ENCODE data around the gene CTAGE15.
"Not testable (repeated sequence)": the region's sequence is repeated elsewhere in the genome, so short reads cannot be mapped to it uniquely, and the experiment has no call there.

Gene CTAGE15, protein sequence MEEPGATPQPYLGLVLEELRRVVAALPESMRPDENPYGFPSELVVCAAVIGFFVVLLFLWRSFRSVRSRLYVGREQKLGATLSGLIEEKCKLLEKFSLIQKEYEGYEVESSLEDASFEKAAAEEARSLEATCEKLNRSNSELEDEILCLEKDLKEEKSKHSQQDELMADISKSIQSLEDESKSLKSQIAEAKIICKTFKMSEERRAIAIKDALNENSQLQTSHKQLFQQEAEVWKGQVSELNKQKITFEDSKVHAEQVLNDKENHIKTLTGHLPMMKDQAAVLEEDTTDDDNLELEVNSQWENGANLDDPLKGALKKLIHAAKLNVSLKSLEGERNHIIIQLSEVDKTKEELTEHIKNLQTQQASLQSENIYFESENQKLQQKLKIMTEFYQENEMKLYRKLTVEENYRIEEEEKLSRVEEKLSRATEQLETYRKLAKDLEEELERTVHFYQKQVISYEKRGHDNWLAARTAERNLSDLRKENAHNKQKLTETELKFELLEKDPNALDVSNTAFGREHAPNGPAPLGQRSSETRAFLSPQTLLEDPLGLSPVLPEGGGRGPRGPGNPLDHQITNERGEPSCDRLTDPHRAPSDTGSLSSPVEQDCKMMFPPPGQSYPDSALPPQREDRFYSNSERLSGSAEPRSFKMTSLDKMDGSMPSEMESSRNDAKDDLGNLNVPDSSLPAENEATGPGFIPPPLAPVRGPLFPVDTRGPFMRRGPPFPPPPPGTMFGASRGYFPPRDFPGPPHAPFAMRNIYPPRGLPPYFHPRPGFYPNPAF

DNA sequence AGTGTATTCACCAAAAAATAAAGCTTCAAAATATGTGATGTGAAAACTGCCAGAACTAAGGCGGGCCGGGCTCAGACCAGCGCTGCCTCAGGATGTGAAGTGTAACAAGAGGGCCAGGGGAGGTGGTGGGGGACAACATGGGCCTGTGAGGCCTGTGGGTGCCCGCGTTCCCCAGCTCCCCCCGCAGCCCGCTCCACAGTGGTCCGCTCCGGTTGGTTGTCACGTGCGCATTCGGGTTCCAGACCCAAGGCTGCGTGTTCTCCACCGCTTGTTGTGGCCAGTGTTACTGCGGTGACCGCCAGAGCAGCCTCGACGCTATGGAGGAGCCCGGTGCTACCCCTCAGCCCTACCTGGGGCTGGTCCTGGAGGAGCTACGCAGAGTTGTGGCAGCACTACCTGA, at the start of gene CTAGE15:
TSS of gene CTAGE15 (plus strand) at position 301 of the 400 bp plus-strand sequence. CDS start at position 318, 17 bp downstream.
- not testable (repeated sequence) for DNase-seq (ENCODE audit: low spot score)

- not testable (repeated sequence) for DNase-seq (ENCODE audit: low spot score)
These were observed 49.2 kb upstream of the CTAGE15 start for GRCh38 chr7:143522309-143522916.

DNA sequence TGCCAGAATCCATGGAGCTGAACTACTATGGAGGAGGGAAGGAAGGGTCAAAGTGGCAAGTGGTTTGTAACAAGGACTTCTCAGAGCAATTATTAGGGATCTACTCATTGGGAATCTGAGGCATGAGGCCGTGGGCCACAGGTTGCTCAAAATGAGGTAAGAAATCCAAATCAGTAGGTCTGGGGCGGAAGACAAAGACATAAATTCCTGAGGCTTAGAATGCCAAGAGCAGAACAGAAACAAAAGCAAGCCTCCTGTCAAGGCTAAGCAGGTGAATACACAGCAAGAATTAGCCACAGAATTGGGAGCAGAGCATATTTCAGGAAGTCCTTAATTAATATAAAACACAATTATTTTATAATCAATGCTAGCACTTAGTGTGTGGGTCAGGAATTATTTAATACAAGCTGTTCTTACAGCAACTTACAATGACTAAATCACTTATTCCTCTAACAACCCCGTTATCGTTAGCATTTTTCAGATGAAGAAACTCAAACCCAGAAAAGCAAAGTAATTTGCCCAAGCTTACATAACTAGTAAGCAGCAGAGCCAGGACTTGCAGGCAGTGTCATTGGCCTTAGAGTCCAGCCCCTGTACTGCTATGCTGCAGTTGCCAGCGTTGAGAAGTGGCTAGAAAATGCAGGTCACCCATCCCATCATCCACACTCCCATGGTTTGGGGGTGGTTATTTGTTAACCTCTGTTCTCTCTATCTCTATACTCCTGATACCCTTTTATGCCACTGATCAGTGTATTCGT, 40.3 kb upstream of the CTAGE15 start:
- not testable (repeated sequence) for DNase-seq (ENCODE audit: low spot score)

GRCh38 chr7:143531932-143532331, 39.7 kb upstream of the CTAGE15 start:
- DNase-seq (ENCODE audit: low spot score), result not testable (repeated sequence)

GRCh38 chr7:143533213-143533839, 38.3 kb upstream of the CTAGE15 start:
- not testable (repeated sequence) for DNase-seq (ENCODE audit: low spot score)

GRCh38 chr7:143536443-143536842, 35.2 kb upstream of the CTAGE15 start:
- DNase-seq (ENCODE audit: low spot score), result not testable (repeated sequence)

DNA sequence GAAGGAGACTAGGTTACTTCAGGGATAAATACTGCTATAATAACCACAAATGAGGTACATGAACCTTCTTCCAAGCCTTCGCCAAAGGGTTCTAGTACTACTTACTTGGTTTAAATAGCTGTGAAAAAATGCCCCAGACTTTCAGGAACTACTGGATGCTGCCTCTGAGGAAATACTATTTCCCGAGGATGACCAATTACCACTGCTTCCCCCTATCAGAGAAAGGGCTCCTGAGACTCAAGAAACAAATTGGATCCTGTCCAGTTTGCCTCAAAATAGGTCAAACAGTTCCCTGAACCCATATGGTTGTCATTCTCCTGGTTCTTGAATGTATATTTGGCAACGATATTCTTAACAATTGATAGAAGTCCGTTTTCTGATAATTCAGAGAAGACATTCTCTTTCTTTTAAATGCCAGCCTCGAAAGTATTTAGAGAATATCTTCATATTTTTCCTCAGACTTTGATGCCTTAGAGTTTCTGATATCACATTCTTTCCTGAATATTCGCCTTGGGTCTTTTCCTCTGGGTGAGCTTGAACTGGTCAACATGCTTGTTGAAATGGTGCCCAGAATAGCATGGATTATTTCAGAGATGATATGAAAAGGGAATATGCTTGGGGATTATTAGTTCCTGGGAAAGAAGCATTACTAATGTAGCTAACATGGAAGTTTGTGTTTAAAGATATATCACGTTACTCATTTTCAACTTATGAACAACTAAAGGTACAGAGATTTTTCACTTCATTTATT, 28.1 kb upstream of the CTAGE15 start:
- not testable (repeated sequence) for DNase-seq (ENCODE audit: low spot score)

- not testable (repeated sequence) for DNase-seq (ENCODE audit: low spot score)
These were observed 15.6 kb upstream of the CTAGE15 start for GRCh38 chr7:143555968-143556367.

DNA sequence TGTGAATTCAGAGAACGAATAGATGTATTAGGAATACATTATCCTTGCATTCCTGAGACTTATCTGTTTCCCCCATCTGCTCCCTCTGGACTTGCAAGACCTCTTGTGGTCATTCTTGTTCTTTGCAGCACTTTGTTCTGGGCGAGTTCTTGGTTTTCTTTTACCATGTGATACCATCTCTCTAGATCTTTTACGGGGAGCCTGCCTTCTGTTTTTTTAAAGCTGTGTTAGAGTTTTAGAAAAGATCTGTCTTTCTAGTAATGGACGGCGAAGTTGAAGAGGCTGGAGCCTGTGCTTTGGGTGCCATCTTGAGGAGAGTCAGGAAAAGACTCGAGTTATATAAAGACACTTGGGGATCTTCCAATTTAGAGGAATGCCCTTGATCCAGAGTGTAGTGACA, 8.3 kb upstream of the CTAGE15 start:
- DNase-seq (ENCODE audit: low spot score), result not testable (repeated sequence)

GRCh38 chr7:143566001-143566400, 5.6 kb upstream of the CTAGE15 start:
- not testable (repeated sequence) for DNase-seq (ENCODE audit: low spot score)

DNA sequence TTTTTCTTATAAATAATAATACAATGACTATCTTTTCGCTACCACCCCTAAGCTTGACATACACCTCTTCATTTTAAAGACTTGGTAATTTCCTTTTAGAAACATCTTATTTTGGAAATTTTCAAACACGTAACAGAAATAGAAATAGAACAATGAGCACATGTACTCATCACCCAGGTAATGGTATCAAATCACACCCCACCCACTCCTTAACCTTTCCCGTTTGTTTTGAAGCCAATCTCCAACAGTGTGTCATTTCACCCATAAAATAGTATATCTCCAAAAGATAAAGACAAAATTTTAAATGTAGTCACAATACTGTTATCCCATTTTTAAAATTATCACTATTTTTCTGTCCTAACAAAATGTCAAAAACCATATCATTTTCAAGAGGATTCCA, 16.6 kb downstream of the CTAGE15 start:
- DNase-seq (ENCODE audit: low spot score), result not testable (repeated sequence)

- not testable (repeated sequence) for DNase-seq (ENCODE audit: low spot score)
These were observed 18.3 kb downstream of the CTAGE15 start for GRCh38 chr7:143589897-143590296.

DNA sequence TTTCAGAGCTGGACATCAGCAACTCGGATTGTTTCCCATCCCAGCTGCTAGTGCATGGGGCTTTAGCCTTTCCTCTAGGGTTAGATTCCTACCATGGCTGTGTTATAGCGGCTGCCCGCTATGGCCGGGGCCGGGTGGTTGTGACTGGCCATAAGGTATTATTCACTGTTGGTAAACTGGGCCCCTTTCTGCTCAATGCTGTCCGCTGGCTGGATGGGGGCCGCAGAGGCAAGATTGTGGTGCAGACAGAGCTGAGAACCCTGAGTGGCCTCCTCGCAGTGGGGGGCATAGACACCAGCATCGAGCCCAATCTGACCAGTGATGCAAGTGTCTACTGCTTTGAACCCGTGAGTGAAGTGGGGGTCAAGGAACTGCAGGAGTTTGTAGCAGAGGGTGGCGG, 26.5 kb downstream of the CTAGE15 start:
- not testable (repeated sequence) for DNase-seq (ENCODE audit: low spot score)

DNA sequence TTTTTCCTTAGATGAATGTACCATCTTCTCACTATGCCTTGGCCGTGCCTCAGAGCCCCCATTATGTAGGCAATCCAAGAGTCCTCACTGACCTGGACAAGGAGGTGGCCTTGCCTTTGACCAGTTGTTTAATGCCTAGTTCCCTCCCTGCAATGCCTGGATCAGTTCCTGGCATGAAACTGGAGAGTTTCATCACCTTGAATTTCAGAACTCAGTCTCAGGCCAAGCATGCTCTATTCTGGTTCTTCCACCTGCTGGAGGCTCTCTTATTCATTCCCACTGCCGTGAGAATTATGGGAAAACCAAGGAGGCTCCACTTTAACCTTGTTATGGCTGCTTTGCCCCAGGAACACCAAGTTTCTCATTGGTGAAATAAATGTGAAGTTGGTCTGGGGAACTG, 31.9 kb downstream of the CTAGE15 start:
- DNase-seq (ENCODE audit: low spot score), result not testable (repeated sequence)

DNA sequence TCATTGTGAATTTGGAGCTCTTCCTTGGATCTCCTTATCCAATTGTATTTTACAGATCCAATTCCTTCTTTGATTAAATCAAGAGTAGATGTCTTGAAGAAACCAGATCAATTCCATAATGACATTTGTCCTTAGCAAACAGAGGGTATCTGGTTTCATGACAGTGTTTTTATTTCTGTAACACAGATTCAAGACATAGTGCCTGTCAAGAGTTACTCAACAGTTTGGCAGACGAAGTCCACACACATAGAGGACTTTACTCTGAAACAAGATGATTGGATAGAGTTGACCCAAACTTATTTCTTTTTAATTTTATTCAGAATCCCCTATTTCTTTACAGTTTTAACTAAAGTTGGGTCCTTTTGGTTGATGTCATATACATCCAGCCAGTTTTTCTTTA, 34.5 kb downstream of the CTAGE15 start:
- DNase-seq (ENCODE audit: low spot score), result not testable (repeated sequence)

GRCh38 chr7:143615545-143615944, 43.9 kb downstream of the CTAGE15 start:
- DNase-seq (ENCODE audit: low spot score), result not testable (repeated sequence)

DNA sequence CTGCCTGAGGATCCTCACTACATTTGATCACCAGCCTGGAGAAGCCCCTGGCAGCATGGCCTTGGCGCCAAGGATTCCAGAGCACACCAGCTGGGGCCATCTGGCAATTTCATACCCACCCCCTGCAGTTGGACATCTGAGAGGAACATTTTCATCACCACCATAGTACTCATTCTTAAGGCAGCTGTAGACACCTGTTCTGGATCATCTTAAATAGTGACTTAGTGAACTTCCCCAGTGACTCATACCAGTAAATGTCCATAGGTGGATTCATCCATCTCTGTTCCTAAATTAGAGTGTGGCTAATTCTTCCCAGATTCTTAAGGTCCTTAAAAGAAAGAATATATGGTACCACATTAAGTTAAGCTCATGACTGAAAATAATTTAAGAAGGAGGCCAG, 45.6 kb downstream of the CTAGE15 start:
- DNase-seq (ENCODE audit: low spot score), result not testable (repeated sequence)

- DNase-seq (ENCODE audit: low spot score), result not testable (repeated sequence)
These were observed 48.5 kb downstream of the CTAGE15 start for GRCh38 chr7:143620058-143620457.

DNA sequence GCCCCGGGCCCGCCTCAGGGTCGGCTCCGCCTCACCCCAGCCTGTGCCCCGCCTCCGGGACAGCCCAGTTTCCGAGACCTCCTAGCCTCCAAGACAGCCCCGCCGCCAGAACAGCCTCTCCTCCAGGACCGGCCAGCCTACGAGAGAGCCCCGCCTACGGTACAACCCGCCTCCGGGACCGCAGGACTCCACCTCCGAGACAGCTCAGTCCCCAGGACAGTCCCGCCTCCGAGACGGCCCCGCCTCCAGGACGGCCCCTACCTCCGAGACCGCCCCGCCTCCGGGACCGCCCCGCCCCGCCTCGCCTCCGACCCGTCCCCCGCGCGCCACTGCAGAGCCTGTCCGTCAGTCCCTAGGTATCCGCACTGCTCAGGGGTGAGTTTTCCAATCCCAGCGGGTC, 49.0 kb downstream of the CTAGE15 start, which contains the start of gene TCAF2:
TSS of gene TCAF2 (plus strand) at position 329 of the 400 bp plus-strand sequence.
- not testable (repeated sequence) for DNase-seq (ENCODE audit: low spot score)

GRCh38 chr7:143621175-143621574, 49.6 kb downstream of the CTAGE15 start:
- not testable (repeated sequence) for DNase-seq (ENCODE audit: low spot score)

All from COLO829 (cell line).